Astrocyte of the spinal cord (primary cell): ENCODE measurements around the gene ACOT12.
"Not testable (repeated sequence)": the region's sequence is repeated elsewhere in the genome, so short reads cannot be mapped to it uniquely, and the experiment has no call there.

Experiments
- DNase-seq: peaks from one replicate; pipeline ENCODE4 v3.0.0; 2011; ENCODE audit warnings: low read depth, low spot score
- H3K4me3 ChIP-seq: 2 replicates; pipeline ENCODE4 v1.5.1; 2011; ENCODE audit warnings: low read depth, mild to moderate bottlenecking, low read length, moderate library complexity
- CTCF ChIP-seq: IDR thresholded peaks from 2 replicates; pipeline ENCODE4 v1.5.1; 2012; ENCODE audit warnings: low read depth, mild to moderate bottlenecking, low read length, inconsistent platforms
- in situ Hi-C: cut with HindIII; loops from 2 replicates; pipeline ENCODE4 v1.10.0; 2017; ENCODE audit warnings: low sequenced_read_pairs

The ACOT12 gene

GRCh38 chr5:81354093-81354492, 39.8 kb downstream of the ACOT12 start:
- no peak for DNase-seq
- in situ Hi-C loops: no loop called here
- no peak overlapping the region for H3K4me3 ChIP-seq
- TF ChIP-seq CTCF: no peak

GRCh38 chr5:81353189-81353588, 40.7 kb downstream of the ACOT12 start:
- in situ Hi-C loops: no loop called here
- DNase-seq: no peak
- no peak overlapping the region for H3K4me3 ChIP-seq
- TF ChIP-seq CTCF: no peak

- no peak for DNase-seq
- TF ChIP-seq CTCF: no peak
- no peak overlapping the region for H3K4me3 ChIP-seq
- in situ Hi-C loops: no loop called here
Measured at GRCh38 chr5:81350507-81350906, 43.4 kb downstream of the ACOT12 start.

- DNase-seq: no peak
- no peak for TF ChIP-seq CTCF
- H3K4me3 ChIP-seq: no peak overlapping the region
- in situ Hi-C loops: no loop called here
Measured at GRCh38 chr5:81349161-81349560, 44.8 kb downstream of the ACOT12 start.

- no peak for DNase-seq
- TF ChIP-seq CTCF: no peak
- in situ Hi-C loops: no loop called here
- no peak overlapping the region for H3K4me3 ChIP-seq
Measured at GRCh38 chr5:81345411-81346003, 48.4 kb downstream of the ACOT12 start.

- no peak for TF ChIP-seq CTCF
Measured at GRCh38 chr5:81344736-81345135, 49.2 kb downstream of the ACOT12 start.

GRCh38 chr5:81338213-81338612, 55.7 kb downstream of the ACOT12 start:
- H3K4me3 ChIP-seq, DNase-seq, in situ Hi-C loops: not testable (repeated sequence)

More at GRCh38 chr5:81344736-81345135, 49.2 kb downstream of the ACOT12 start:
- in situ Hi-C loops: no loop called here
- no peak for DNase-seq
- no peak overlapping the region for H3K4me3 ChIP-seq
